Suprapubic skin (tissue), 4 donors: Measurements from ENCODE around the gene RPRD1B. TPM values are rescaled to one million over a fixed set of nuclear protein-coding genes. Genes with fewer than 3 reads are reported as not detected.

Source experiments
- DNase-seq, 2 donors: peaks; one replicate each; pipeline ENCODE4 v3.0.0-alpha.2; 2019; ENCODE audit warnings: low spot score in 2 of 2
- H3K27ac ChIP-seq: fragments of 200-600 bp; sonication (generic); one replicate; pipeline ENCODE4 v1.5.1; 2019
- H3K27me3 ChIP-seq: fragments of 200-600 bp; sonication (generic); one replicate; pipeline ENCODE4 v1.5.1; 2019
- H3K36me3 ChIP-seq: fragments of 200-600 bp; sonication (generic); one replicate; pipeline ENCODE4 v1.5.1; 2019
- H3K4me1 ChIP-seq: fragments of 200-600 bp; sonication (generic); one replicate; pipeline ENCODE4 v1.5.1; 2019
- H3K4me3 ChIP-seq: fragments of 200-600 bp; sonication (generic); one replicate; pipeline ENCODE4 v1.5.1; 2019; ENCODE audit warnings: mild to moderate bottlenecking
- H3K9me3 ChIP-seq: fragments of 200-600 bp; sonication (generic); one replicate; pipeline ENCODE4 v1.5.1; 2019
- EP300 ChIP-seq: sonication (generic); formaldehyde crosslinking; IDR thresholded peaks from one replicate; pipeline ENCODE4 v1.6.1; 2017; ENCODE audit warnings: antibody characterized with exemption
- POLR2A ChIP-seq, 2 donors: fragments of 450-650 bp; IDR thresholded peaks; one replicate each; pipeline ENCODE4 v1.6.1; 2017; ENCODE audit warnings: antibody characterized with exemption in 2 of 2, mild to moderate bottlenecking in 2 of 2, moderate library complexity in 2 of 2
- POLR2AphosphoS5 ChIP-seq, 3 donors: sonication (generic); formaldehyde crosslinking; IDR thresholded peaks; one replicate each; pipeline ENCODE4 v1.6.1; 2017; ENCODE audit warnings: antibody characterized with exemption in 3 of 3
- WGBS: methylation state at CpG from one replicate; pipeline ENCODE4 v1.1.5; 2018; 5-methylcytosine and 5-hydroxymethylcytosine counted together
- total RNA-seq, 4 donors: library from RNA; depleted of rRNA; stranded (reverse); fragments of >200 nt; gene quantifications; one replicate each; pipeline ENCODE4 v1.1.0, GENCODE V29; 2016
- TF ChIP-seq, protein P1 (sequence below), 2 donors: fragments of 200-600 bp in 1 of 2; fragments of 450-650 bp in 1 of 2; sonication (generic) in 1 of 2; IDR thresholded peaks; one replicate each; pipeline ENCODE4 v1.5.1; 2016 to 2019; ENCODE audit warnings: antibody characterized with exemption in 2 of 2, mild to moderate bottlenecking in 1 of 2, moderate library complexity in 1 of 2

The RPRD1B gene
- total RNA-seq, 4 donors from 2014 or later: 24.7 to 45.6 (median 27.7) TPM

DNA sequence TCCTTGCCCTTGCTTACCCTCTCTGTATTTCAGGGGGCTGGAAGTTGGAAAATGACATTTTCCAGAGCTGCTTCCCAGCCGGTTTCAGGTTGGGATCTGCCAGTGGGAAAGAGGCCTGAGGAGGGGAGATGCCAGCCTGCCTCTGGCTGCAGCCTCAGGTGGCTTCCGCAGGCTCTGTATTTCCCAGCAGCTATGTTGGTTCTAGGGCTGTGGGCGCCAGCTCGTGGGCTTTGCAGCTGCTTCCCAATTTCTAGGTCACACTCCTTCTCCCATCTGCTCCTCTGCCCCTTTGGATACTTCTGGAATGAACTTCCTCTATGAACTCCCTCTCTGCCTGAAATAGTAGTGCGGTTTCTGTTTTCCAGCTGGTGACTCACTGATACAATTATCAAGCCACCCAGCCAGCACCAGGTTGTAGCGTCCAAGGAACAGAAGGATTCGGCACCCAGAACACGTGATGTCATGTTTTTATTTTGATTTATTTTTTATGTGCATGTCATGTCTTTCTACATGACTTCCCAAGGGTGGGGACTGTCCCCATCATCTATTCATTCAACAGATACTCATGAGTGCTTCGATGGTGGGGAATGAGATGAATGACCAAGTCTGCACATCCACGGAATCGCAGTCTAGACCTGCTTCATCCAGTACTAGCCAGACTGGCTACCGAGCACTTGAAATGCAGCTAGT, 93.5 kb downstream of the RPRD1B start:
- WGBS: 50% methylated on average over 12 of the region's 12 CpGs

DNA sequence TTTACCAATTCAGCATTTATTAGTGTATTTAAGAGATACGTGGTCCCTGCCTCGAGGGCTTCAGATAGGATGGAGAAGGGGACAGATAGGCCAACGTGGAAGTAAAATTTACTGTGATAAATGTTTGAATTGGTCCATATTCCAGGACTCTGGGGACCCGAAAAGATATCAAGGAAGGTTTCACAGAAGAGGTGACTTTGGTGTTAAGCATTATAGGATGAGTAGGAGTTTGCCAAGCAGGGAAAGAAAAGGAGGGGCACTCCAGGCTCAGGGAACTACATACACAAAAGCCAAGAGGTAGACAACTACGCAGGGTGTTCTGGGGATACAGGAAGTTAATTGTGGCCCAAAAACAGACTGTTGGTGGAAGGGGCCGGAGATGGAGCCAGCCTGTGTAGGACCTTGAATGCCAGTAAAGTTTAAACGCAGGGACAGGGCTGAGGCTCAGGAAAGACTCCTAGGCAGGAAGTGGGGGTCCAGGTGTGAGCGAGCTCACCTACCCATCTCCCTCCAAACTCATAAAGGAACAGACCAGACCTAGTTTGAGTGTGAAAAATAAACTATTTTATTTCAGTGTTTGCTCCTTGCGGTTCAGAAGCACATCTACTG, 94.5 kb downstream of the RPRD1B start:
- no peaks in the 10 kb centered on the region for H3K9me3 ChIP-seq
- TF ChIP-seq, protein P1, sequence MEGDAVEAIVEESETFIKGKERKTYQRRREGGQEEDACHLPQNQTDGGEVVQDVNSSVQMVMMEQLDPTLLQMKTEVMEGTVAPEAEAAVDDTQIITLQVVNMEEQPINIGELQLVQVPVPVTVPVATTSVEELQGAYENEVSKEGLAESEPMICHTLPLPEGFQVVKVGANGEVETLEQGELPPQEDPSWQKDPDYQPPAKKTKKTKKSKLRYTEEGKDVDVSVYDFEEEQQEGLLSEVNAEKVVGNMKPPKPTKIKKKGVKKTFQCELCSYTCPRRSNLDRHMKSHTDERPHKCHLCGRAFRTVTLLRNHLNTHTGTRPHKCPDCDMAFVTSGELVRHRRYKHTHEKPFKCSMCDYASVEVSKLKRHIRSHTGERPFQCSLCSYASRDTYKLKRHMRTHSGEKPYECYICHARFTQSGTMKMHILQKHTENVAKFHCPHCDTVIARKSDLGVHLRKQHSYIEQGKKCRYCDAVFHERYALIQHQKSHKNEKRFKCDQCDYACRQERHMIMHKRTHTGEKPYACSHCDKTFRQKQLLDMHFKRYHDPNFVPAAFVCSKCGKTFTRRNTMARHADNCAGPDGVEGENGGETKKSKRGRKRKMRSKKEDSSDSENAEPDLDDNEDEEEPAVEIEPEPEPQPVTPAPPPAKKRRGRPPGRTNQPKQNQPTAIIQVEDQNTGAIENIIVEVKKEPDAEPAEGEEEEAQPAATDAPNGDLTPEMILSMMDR (IDR thresholded peaks at IDR 0.05): no peak
- TF ChIP-seq EP300: no peak
- no peak for TF ChIP-seq POLR2A (IDR thresholded peaks at IDR 0.05)
- no peak for TF ChIP-seq POLR2AphosphoS5 (IDR thresholded peaks at IDR 0.05)
- no peak overlapping the region for H3K27ac ChIP-seq
- H3K4me1 ChIP-seq: peaks cover 10% of the 10 kb centered on the region
- WGBS: 93% methylated on average over 9 of the region's 9 CpGs
- H3K4me3 ChIP-seq: no peak overlapping the region
- DNase-seq: peak in 1 of 2 donors; percentile 13
- H3K36me3 ChIP-seq: no peaks in the 10 kb centered on the region
- H3K27me3 ChIP-seq: peaks cover 5% of the 10 kb centered on the region

More for the DNA sequence above, 93.5 kb downstream of the RPRD1B start:
- Histone ChIP-seq H3K27ac (no peak overlapping the region), H3K9me3 (no peaks in the 10 kb centered on the region), H3K36me3 (no peaks in the 10 kb centered on the region), H3K27me3 (peaks cover 5% of the 10 kb centered on the region), H3K4me3 (no peak overlapping the region), H3K4me1 (peaks cover 10% of the 10 kb centered on the region)
- TF ChIP-seq POLR2A (IDR thresholded peaks at IDR 0.05) (no peak), EP300 (no peak), POLR2AphosphoS5 (IDR thresholded peaks at IDR 0.05) (no peak)
- TF ChIP-seq, protein P1 (IDR thresholded peaks at IDR 0.05): no peak
- peak; percentile 24 to 44 for DNase-seq

DNA sequence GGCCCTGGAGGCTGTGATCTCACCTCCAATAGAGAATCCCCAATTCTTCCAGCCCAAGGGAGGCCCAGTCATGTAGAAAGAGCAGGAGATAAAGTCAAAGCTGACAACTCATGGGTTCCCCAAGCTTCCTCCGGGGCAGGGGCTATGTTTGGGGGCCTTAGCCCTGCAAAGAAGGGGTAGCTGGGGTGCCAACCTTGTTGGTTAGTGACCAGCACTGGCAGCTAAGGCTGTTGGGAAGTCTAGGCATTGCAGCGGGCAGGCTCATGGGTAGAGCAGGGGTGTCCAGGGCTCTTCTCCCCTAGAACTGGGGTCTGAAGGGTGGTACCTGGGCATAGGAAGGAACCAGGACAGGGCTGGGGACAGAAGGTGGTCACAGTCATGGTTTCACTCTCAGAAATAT, 95.1 kb downstream of the RPRD1B start:
- DNase-seq: peak in 1 of 2 donors; percentile 36
- Histone ChIP-seq H3K4me3 (no peak overlapping the region), H3K36me3 (no peaks in the 10 kb centered on the region), H3K27ac (no peak overlapping the region), H3K27me3 (peaks cover 5% of the 10 kb centered on the region), H3K4me1 (peaks cover 10% of the 10 kb centered on the region), H3K9me3 (no peaks in the 10 kb centered on the region)
- TF ChIP-seq POLR2A (IDR thresholded peaks at IDR 0.05): no peak
- no peak for TF ChIP-seq POLR2AphosphoS5 (IDR thresholded peaks at IDR 0.05)
- TF ChIP-seq EP300: no peak
- TF ChIP-seq, protein P1 (IDR thresholded peaks at IDR 0.05): no peak
- 94% methylated on average over 2 of the region's 2 CpGs for WGBS

DNA sequence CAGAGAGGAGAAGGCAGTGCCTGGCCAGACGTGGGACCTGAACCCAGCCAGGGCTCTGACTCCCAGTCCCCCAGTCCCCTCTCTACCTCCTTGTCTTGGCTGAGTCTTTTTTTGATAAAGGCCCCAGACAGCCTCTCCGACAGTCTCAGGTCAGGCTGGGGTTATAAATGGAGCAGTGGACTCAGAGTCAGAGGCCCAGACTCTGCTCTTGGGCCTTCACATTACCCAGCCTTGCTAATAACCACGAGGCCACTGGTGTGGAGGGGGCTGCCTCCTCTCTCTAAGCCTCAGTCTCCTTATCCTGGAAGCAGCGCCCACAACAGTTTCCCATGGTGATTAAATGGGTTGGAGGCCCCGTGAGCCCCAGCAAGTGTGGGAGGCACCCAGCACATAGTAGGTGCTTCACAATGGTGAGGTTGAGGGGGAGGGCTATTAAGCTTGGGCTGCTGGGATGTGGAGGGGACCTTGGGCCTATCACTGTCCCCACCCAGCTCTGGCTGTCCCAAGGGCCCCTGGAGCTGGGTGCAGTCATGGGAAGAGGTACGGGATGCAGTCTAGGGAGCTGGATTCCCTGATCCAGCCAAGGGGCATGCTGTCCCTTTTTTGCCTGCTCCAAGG, 95.8 kb downstream of the RPRD1B start:
- H3K27me3 ChIP-seq: peaks cover 5% of the 10 kb centered on the region
- no peaks in the 10 kb centered on the region for H3K9me3 ChIP-seq
- H3K4me3 ChIP-seq: no peak overlapping the region
- peaks cover 10% of the 10 kb centered on the region for H3K4me1 ChIP-seq
- TF ChIP-seq POLR2AphosphoS5 (IDR thresholded peaks at IDR 0.05): no peak
- TF ChIP-seq POLR2A (IDR thresholded peaks at IDR 0.05): no peak
- TF ChIP-seq EP300: no peak
- TF ChIP-seq, protein P1 (IDR thresholded peaks at IDR 0.05): no peak
- H3K36me3 ChIP-seq: no peaks in the 10 kb centered on the region
- DNase-seq: peak in 1 of 2 donors; percentile 27
- no peak overlapping the region for H3K27ac ChIP-seq
- 93% methylated on average over 6 of the region's 6 CpGs for WGBS
